ENCODE data around the gene PDE4A.
"Not testable (repeated sequence)": the region's sequence is repeated elsewhere in the genome, so short reads cannot be mapped to it uniquely, and the experiment has no call there.

PDE4A gene

DNA sequence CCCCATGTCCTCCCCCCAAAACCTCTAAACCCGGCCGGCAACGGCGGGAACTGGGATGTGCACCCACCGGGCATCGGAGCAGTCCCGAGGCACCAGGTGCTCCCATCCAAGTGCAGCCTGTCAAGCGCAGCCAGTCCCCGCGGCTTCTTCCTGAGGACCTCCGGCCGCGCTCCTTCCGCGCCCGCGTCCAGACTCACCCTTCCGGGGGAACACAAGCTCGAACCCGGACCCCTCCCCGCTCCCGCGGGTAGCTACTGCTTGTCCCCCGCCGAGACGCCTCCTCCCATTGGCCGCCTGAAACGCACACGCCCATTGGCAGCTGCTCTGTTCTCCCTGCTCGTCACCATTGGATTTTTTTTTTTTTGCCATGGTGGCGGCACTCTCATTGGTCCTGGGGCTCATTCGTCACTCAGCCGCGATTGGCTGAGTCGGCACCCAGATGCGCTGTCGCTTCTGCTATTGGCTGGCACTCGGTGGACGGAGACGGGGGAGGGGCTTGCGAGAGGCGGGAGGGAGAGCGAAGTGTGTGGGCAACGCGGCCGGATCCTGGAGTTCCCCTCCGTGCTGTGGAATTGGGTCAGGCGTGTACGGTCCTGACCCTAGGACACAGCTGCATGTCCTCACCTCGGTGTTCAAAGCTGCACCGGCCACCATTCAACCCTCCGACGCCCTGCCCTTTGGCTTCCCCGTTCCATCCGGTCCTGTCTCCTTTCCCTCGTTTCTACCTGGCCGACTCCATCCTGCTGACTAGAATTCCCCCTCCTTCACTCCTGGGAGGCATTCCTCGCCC is 39.8 kb upstream of the PDE4A start, which contains the start of gene TYK2:
TSS of gene TYK2 (minus strand) at position 260 of the 790 bp plus-strand sequence. CDS start 2,166 bp downstream, outside the sequence.
- TF ChIP-seq, protein P1, sequence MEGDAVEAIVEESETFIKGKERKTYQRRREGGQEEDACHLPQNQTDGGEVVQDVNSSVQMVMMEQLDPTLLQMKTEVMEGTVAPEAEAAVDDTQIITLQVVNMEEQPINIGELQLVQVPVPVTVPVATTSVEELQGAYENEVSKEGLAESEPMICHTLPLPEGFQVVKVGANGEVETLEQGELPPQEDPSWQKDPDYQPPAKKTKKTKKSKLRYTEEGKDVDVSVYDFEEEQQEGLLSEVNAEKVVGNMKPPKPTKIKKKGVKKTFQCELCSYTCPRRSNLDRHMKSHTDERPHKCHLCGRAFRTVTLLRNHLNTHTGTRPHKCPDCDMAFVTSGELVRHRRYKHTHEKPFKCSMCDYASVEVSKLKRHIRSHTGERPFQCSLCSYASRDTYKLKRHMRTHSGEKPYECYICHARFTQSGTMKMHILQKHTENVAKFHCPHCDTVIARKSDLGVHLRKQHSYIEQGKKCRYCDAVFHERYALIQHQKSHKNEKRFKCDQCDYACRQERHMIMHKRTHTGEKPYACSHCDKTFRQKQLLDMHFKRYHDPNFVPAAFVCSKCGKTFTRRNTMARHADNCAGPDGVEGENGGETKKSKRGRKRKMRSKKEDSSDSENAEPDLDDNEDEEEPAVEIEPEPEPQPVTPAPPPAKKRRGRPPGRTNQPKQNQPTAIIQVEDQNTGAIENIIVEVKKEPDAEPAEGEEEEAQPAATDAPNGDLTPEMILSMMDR (IDR thresholded peaks at IDR 0.05; ENCODE audit: insufficient read depth, low read length, poor library complexity, severe bottlenecking) = no peak
- Histone ChIP-seq H3K36me3 (ENCODE audit: control insufficient read depth, insufficient read depth, low read length) (peaks cover 10% of the 10 kb centered on the region), H3K27me3 (replicated peaks; ENCODE audit: control insufficient read depth, insufficient read depth, low read length) (no peaks in the 10 kb centered on the region), H3K4me3 (replicated peaks; ENCODE audit: low read depth, low read length) (peak within 1 kb of the TSS; percentile 98)
- peak; percentile 99 for DNase-seq (ENCODE audit: extremely low read depth, insufficient read length)

DNA sequence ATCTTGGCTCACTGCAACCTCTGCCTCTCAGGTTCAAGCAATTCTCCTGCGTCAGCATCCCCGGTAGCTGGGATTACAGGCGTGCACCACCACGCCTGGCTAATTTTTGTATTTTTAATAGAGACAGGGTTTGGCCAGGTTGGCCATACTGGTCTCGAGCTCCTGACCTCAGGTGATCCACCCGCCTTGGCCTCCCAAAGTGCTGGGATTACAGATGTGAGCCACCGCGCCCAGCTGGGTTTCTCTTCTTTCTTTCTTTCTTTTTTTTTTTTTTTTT is 37.2 kb upstream of the PDE4A start:
- not testable (repeated sequence) for H3K4me3 ChIP-seq (replicated peaks; ENCODE audit: low read depth, low read length); H3K36me3 ChIP-seq (ENCODE audit: control insufficient read depth, insufficient read depth, low read length); H3K27me3 ChIP-seq (replicated peaks; ENCODE audit: control insufficient read depth, insufficient read depth, low read length); DNase-seq (ENCODE audit: extremely low read depth, insufficient read length)

DNA sequence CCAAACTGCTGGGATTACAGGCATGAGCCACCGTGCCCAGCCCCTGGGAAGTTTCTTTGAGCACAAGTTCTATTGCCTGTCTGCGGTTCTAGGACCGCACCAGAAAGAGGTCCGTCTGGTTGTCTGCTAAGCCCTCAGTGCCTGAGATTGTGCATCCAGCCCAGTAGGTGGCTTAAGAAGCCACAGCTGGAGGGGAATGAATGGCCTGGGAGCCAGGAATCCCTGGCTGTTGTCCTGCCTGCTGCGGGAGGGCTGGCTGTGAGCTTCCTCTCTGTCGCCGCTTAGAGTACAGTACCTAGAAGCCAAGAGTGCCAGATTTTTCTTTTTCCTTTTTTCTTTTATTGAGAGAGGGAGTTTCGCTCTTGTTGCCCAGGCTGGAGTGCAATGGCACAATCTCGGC is 35.8 kb upstream of the PDE4A start:
- H3K4me3 ChIP-seq (replicated peaks; ENCODE audit: low read depth, low read length) = no peak overlapping the region
- no peaks in the 10 kb centered on the region for H3K27me3 ChIP-seq (replicated peaks; ENCODE audit: control insufficient read depth, insufficient read depth, low read length)
- TF ChIP-seq, protein P1 (IDR thresholded peaks at IDR 0.05; ENCODE audit: insufficient read depth, low read length, poor library complexity, severe bottlenecking) = no peak
- no peaks in the 10 kb centered on the region for H3K36me3 ChIP-seq (ENCODE audit: control insufficient read depth, insufficient read depth, low read length)
- no peak for DNase-seq (ENCODE audit: extremely low read depth, insufficient read length)

DNA sequence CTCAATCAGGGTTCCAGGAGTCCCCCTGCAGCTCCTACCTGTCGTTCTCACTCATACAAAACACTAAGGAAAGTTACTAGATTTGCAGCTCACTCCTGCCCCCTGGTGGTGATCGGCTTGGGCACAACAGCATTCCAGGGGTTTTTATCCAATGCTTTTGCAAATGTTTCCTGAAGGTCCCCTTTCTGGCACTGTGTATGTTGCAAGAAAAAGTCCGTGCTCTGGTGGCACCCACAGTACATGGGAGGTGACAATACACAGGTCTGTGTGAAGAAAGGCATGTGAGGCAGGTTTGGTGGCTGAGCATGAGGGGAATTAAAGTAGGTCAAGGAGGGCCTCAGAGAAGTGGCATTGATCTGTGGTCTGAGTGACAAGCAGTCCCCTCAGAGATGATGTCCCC is 31.4 kb upstream of the PDE4A start:
- TF ChIP-seq, protein P1 (IDR thresholded peaks at IDR 0.05; ENCODE audit: insufficient read depth, low read length, poor library complexity, severe bottlenecking) = peak; percentile 95
- Histone ChIP-seq H3K4me3 (replicated peaks; ENCODE audit: low read depth, low read length) (no peak overlapping the region), H3K36me3 (ENCODE audit: control insufficient read depth, insufficient read depth, low read length) (peaks cover 17% of the 10 kb centered on the region), H3K27me3 (replicated peaks; ENCODE audit: control insufficient read depth, insufficient read depth, low read length) (no peaks in the 10 kb centered on the region)
- peak; percentile 46 for DNase-seq (ENCODE audit: extremely low read depth, insufficient read length)

DNA sequence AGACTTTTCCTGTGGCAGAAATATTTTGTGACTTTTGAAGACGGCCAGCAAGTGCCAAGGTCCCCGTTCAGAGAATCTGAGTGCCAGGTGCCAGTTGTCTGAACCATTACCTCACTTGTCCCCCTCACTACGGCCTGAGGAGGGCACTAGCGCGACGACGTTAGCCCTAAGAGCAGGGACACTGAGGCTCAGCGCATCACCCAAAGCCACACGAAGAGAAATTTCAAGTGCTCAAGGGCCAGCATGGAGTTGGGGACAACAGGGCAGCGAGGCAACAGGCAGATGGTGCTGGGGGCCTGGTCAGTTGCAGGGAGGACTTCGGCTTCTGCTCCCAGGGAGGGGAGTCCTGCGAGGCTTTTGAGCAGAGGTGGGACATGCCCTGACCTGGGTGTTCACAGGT is 30.5 kb upstream of the PDE4A start:
- DNase-seq (ENCODE audit: extremely low read depth, insufficient read length) = no peak
- no peak overlapping the region for H3K4me3 ChIP-seq (replicated peaks; ENCODE audit: low read depth, low read length)
- TF ChIP-seq, protein P1 (IDR thresholded peaks at IDR 0.05; ENCODE audit: insufficient read depth, low read length, poor library complexity, severe bottlenecking) = peak; percentile 39
- peaks cover 19% of the 10 kb centered on the region for H3K36me3 ChIP-seq (ENCODE audit: control insufficient read depth, insufficient read depth, low read length)
- no peaks in the 10 kb centered on the region for H3K27me3 ChIP-seq (replicated peaks; ENCODE audit: control insufficient read depth, insufficient read depth, low read length)

DNA sequence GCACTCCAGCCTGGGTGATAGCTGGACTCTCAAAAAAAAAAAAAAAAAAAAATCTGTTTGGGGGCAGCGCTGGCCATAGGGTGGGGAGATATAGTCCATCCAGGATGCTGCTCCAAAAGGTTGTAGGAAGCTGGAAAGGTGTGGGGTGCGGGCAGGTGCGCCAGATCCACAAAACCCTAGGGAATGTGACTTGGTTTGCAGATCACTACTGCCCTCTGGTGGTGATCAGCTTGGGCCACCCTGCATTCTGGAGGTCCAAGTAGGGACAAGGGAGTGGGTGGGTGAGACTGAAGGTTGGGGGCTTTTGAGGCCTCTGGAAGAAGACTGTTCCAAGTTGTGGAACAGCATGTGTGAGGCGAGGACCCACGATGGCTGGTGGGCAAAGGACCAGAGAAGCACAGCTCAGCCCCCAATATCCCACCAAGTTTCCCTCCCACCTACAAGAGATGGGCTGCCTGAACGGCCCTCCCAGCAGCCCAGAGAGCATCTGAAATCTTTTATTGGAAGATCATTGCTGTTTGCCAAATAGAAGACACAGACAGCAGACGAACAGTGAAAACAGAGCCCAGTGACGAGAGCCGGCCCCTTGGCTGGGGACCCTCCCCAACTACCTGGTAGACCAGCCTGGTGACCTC is 29.6 kb upstream of the PDE4A start:
- H3K4me3 ChIP-seq (replicated peaks; ENCODE audit: low read depth, low read length) = no peak overlapping the region
- TF ChIP-seq, protein P1 (IDR thresholded peaks at IDR 0.05; ENCODE audit: insufficient read depth, low read length, poor library complexity, severe bottlenecking) = peak; percentile 91
- DNase-seq (ENCODE audit: extremely low read depth, insufficient read length) = no peak
- no peaks in the 10 kb centered on the region for H3K27me3 ChIP-seq (replicated peaks; ENCODE audit: control insufficient read depth, insufficient read depth, low read length)
- peaks cover 24% of the 10 kb centered on the region for H3K36me3 ChIP-seq (ENCODE audit: control insufficient read depth, insufficient read depth, low read length)
